ENCODE data around the gene RAB12.
"Not testable (repeated sequence)": the region's sequence is repeated elsewhere in the genome, so short reads cannot be mapped to it uniquely, and the experiment has no call there.

Gene RAB12

DNA sequence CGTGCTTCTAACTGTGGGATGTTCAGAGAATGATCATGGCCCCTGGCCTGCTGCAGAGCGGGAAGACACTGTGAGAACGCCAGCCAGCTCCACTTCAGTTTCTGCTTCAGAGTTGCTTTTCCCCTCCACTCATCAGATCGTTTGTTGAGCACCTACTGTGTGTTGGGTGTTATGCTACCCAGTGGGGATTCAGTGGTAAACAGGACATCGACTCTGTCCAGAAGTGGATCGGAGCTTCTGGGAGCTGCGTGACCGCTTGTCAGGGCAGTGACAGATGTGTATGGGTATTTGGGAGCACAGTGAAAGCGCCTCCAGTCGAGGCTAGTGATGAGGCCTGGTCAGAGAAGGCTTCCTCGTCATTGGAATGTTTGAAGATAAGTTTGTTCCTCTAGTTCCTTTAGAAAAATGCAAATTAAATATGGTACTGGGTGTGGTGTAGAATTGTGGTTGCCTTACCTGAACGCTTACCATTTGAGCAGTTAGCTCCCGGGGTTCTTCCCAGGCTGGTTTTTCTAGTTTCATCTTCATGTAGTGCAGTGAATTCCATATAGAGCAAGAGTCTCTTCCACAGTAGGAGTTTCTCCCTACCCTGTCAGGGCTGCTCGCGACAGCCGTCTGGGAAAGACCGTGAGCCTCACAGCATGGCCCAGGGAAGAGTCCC, 2.8 kb downstream of the RAB12 start:
- DNase-seq (ENCODE audit: low spot score) = no peak

DNA sequence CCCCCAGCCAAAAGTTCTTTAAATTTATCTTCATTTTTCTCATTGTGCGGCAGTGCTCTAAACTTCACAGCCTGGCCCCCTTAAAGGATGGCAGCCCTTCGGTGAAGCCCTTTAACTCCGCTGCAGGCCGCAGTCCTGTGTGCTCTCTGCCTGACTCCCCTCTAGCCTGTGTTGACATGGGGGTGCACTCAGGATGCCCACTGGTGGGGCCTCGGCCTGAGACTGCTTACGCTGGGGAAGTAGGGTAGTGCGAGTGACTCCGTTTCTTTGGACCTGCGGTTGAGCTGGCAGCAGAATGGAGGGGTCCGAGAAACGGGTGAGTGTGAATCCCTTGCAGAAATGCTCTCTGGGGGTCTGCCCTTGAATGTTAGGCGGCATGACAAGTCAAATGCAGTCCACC, 5.6 kb downstream of the RAB12 start:
- DNase-seq (ENCODE audit: low spot score) = no peak

DNA sequence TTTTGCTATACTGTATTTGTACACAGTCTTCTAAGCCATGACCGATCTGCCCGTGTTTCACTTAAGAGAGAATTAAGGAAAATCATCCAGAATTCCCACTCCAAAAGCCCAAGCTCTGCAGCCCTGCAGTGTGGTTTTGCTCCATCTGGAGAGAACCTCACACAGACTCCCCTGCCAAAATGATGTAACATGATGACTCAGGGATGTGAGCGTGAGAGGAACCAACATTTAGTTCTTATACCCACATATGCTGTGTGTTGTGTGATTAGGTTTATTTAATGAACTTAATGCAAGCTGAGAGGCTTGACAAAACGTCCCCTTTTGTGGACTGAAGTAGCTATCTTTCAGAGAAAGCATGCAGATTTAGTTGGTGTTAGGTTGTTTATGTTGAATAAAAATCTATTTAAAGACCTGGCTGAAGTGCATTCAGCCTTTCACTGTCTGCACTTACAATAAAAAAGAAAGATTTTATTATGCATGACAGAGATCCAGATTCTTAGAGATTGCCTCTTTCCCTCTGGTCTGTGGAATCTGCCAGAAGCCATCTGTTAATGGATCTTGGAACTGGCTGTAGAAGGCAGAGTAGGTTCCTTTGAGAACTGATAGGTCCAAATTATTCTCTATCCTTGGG, 6.3 kb downstream of the RAB12 start:
- DNase-seq (ENCODE audit: low spot score) = peak; percentile 78

DNA sequence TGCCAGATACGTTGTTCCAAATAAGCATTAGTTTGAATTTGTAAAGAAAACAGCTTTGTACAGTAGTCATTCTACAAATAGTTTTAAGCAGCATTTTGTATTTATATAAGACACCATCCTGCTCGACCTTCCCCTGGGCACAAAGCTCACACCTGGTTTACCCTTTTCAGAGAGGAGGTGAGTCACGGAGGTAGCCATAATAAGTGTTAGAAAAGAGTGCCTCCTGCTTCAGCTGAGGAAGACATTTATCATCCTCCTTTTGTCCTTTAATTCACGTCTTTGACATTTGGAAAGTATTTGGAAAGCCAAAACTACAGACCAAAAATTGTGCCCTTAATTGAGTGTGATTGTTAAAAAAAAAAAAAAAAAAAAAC, 6.8 kb downstream of the RAB12 start:
- no peak for DNase-seq (ENCODE audit: low spot score)

DNA sequence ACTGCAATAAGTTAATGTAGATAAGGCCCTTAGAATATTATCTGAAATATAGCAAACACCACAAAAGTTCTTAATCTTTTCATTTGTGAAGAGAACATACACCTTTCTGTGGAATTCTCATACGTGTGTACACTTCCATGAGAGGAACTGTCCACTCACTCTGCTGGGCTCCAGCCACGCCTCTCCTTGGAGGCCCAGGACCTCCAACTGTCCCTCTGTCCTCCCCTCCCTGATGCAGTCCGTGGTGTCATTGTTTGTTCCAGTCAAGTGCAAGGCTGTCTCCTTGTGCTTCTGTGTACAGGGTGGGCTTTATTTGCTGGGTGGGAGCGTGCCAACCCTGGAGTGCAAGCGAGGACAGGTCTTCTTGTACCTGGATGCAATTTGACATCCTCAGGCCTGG, 8.7 kb downstream of the RAB12 start:
- DNase-seq (ENCODE audit: low spot score) = no peak

DNA sequence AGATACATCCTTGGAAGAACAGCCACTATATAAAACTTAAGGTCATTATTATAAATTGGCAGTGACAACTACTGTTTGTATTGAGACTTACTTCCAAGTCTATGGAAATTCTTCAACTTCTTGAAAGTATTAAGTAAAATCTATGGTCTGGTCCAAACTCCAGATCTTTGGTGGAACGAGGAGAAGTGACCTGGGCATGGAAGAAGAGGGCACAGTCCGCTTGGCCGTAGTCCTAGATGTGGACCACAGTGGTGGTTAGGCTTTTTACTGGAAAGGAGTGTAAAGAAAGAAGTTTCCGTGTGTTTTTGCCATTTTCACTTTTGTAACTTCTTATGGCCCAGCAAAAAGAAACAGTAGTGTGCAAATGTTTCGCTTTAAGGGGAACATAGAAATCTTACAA, 9.8 kb downstream of the RAB12 start:
- DNase-seq (ENCODE audit: low spot score) = no peak

DNA sequence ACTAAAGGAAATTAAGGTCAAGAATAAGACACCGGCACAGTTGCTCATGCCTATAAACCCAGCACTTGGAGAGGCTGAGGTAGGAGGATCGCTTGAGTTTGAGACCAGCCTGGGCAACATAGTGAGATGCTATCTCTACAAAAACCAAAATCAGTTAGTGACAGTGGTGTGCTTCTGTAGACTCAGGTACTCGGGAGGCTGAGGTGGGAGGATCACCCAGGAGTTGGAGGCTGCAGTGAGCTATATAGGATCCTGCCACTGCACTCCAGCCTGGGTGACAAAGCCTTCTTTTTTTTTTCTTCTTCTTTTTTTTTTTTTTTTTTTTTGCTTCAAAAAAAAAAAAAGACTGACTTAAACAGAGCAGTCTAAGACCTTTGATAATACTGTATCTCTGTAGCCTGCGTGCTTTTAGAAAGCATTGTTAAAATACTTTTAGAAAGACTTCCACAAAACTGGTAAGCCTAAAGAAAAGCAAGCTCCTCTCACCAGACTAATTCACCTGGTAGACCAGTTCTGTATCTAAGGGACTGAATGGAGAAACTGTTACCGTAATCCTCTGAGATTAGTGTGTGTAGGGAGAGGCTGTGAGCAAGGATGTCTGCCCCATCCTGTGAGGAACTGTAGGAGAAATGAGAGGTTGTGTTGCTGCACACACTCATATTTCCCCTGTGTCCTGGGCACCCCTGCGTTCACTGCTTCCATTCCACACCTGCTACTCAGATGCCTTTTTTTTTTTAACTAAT, 10.8 kb downstream of the RAB12 start:
- no peak for DNase-seq (ENCODE audit: low spot score)

DNA sequence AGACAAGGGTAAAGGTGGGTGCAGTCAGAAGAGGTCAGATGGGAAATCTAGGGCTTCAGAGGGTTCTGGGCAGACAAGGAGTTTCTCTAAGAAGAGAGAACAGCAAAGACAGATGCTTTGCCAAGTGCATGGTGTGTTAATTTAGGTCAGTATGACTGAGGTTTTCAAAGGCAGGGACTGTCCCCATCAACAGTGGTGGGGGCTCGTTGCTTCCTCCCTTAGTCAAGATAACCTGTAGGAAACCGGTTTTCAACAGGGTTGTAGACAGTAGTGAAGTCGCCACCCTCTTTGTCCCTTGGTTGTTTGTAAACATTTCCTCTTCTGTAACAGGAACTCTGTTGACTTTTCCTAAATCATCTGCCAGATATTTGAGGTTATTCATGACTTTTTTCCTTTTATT, 11.6 kb downstream of the RAB12 start:
- DNase-seq (ENCODE audit: low spot score) = no peak

DNA sequence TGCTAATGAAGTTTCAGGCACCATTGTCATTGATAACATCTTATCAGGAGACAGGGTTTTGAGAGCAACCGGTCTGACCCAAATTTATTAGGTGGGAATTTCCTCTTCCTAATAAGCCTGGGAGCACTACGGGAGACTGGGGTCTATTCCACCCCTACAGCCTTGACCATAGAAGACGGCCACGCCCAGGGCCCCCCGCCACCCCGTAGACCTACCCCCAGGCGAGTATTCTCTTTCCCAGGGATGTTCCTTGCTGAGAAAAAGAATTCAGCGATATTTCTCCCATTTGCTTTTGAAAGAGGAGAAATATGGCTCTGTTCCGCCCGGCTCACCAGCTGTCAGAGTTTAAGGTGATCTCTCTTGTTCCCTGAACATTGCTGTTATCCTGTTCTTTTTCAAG, 13.4 kb downstream of the RAB12 start:
- DNase-seq (ENCODE audit: low spot score) = not testable (repeated sequence)

DNA sequence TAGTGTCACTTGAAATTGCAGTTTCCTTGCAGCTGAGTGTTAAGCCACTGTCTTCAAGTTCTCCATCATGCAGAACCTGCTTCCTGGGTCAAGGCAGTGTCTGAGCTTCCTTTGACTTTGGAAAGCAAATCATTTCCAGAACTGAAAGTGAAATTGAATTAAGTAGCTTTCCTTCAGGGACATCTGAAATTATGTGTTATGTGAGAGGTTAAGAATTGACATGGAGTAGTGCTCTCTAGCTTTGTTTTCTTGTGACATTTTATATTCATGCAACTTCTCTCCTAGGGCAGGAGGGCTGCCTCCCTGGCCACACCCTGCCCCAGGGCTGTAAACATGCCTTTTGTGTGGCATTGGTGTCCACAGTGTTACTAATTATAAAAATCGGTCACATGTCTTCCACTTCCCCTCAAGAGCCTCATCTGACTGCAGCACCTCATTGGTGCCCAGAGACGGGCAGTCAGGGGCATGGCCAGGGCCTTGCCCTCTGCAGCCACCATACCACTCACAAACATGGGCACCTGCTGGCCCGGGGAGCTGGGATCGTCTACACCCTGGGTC, 14.4 kb downstream of the RAB12 start:
- DNase-seq (ENCODE audit: low spot score) = peak; percentile 50

DNA sequence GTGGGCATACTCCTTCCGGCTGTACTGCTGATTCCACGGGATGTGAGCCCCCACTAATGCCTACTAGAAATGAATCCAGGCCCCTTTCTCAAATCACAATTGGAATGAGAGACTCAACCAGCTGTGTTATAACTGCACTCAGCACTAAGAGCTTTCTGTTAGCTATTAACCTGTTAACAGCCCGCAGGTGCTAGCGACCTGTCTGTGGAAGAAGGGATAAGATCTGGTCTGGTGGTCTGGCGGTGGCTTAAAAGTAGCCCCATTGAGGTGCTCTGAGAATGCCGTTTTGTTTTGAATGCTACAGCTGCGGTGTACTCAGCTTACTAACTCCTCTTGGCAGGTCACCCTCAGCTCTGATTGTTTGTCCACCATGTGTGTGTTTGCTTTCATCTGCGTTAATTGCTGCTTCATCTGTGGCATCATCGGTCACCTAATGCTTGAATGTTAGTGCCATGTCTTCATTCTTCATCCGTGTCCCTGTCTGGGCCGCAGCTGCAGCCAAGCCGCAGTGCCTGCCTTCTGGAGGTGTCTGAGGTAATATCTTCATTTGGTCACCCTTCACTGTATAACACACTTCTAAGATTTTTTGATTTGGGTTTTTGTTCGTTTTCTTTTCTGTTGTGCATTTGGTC, 16.3 kb downstream of the RAB12 start:
- DNase-seq (ENCODE audit: low spot score) = no peak

DNA sequence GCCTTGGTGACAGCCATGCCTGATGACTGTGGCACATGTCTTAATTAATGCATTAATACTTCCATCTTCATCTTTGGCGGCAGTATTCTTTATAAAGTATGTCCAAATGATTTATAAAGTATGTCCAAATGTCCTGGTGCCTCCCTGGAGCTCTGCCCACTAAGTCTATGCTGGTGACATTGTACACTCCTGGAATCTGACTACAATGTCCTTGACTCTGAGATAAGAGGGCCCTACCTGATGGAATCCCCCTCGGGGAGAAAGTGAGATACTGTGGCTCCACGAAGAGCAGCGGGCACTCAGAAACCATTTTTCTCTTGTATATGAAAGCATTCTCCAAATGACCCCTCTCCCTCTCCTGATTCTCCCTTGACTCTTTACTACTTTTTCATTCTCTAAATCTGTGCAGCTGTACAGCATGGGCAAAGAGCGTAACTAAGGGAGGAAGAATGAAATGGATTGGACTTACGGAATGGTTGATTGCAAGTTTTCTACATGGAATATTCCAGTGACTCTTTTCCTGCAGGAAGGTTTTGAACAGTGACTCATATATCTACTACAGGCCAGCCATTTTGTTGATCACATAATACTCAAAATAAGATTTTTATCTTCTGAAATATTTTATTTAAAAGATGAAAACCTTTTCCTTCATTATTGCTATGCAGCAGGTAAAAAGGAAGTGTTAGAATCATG, 17.3 kb downstream of the RAB12 start:
- no peak for DNase-seq (ENCODE audit: low spot score)

DNA sequence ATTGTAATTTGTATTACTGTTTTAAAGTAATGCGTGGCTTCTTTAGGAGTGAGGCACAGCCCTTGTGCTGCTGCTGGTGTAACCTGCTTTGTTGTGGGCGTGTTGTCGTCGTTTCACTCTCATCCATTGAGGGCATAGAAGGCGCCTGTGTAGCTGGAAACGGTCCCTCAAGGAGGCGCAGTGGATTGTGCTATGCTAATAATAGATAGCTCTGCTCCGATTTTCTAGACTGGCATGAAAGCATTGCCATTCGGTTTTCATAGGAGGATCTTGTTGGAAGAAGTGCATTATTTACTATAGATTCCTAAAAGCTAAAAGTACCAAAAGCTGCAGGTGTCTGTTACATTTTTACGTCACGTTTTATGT, 17.9 kb downstream of the RAB12 start:
- DNase-seq (ENCODE audit: low spot score) = no peak

DNA sequence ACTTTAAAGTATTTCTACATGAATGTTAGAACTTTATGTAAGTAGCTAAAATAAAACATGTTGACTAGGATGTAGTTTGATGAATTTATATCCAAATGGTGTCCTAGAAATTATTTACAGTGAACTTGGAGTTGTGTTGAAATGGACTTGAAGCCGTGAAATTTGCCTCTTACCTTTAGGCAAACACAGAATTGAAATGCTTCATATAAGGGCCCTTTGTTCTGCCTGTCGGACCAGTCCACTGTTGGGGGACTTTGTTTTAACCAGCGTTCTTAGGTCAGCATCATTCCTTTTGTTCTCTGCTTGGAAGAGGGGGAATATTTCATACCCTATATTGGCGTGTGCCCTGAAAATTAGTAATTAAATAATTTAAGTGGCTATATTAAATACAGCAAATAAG, 18.3 kb downstream of the RAB12 start:
- no peak for DNase-seq (ENCODE audit: low spot score)

DNA sequence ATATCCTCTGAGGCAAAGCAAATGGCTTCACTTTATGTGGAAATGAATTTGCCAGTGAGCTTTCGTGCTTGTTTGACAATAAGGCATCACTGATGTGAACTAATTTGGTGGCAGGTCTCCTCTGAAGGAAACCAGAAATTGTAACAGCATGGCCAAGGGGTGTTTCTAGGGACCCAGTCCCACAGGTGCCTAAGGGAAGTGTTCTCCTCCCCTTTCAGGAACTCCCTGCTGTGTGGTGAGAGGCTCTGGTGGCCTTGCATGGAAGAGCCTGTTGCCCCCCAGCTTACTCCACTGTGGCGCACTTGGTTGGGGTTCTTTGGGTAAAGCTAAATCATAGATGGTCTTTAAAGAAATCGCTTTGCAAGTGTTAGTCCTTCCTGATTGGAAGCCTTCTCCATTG, 20.4 kb downstream of the RAB12 start:
- DNase-seq (ENCODE audit: low spot score) = no peak

DNA sequence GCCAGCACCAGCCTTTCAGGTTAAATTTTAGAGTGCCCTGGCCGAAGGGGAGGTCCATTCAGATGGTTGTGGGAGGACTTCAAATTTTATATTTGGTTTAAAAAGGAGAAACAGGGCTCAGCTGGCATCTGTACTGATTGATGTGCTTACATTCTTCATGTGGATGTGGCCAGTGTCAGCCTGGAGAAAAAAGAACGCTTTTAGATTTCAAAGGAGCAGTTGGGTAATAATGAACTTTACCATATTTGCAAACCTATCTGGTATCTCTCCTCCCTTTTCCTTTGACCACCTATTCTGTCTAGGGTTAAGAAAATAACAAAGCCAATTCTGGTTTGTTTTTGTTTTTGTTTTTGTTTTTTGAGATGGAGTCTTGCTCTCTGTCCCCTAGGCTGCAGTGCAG, 21.3 kb downstream of the RAB12 start:
- DNase-seq (ENCODE audit: low spot score) = no peak

DNA sequence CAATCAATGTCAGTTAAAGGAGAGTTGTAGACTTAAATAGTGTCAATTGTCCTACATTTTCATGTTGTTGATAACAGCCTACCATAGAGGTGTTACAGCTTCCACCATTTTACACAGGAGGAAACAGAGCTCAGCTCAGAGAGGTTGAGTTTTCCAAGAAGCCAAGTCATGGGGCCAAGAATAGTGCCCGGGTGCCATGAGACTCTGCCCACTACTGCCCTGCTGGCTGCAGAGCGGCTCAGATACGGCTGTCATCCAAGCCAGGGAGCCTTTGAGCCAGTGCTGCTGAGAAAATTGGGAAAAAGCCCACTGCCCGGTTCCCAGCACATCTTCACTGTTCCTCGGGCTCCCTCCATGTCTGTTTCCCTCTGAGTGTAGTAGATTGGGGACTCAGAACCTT, 22.0 kb downstream of the RAB12 start:
- no peak for DNase-seq (ENCODE audit: low spot score)

DNA sequence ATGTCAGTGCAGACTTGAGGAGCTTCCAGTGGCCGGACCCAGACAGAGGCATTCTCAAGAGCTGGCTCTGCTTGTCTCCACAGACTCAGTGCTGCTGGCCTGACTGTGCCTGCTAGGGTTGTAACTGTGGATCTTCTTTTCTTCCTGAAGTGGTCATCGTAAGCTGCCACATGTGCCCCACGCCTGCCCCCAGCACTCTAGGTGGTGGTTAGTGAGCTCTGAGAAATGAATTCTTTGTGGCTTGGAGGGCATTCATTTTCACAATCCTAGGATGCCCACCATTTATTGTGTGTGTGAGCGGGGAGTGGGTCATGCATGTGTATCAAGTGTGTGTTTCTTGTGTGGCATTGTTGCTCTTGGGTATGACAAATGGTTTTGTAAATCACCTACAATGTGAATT, 23.1 kb downstream of the RAB12 start:
- no peak for DNase-seq (ENCODE audit: low spot score)

DNA sequence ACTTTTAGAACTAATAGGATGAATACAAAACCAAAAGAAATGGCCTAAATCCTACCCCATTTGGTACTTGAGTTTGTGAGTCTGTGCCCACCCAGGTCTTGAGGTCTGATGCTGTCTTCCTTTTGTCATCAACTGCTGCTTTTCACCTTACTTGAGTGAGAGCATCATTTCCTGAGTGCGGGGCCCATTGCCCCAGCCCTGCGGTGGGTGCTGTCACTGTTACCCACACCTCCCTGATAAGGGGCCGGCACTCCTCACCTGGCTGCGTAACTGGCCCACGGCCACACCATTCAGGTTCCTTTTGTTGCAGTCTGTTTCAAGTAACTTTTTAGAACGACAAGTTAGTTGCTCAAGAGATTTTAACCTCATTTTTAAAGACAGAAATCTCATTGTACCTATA, 25.3 kb downstream of the RAB12 start:
- no peak for DNase-seq (ENCODE audit: low spot score)

DNA sequence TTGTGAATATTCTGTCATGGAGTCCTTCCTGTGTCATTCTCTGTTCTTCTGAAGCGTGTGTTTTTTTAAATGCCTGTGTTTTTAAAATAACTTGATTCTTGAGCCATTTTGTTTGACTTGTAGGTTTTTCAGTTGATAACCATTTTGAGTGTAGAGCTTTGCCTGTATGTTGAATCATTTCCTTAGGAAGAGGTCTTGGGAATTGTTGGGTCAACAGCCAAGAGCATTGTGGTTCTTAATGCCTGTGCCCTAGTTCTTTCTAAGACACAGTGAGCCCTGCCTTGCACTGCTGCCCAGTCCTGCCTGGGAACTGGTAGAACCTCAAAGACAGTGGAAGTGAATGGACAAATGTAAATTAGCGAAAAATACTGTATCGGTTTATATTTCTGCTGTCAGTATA, 25.9 kb downstream of the RAB12 start:
- no peak for DNase-seq (ENCODE audit: low spot score)

DNA sequence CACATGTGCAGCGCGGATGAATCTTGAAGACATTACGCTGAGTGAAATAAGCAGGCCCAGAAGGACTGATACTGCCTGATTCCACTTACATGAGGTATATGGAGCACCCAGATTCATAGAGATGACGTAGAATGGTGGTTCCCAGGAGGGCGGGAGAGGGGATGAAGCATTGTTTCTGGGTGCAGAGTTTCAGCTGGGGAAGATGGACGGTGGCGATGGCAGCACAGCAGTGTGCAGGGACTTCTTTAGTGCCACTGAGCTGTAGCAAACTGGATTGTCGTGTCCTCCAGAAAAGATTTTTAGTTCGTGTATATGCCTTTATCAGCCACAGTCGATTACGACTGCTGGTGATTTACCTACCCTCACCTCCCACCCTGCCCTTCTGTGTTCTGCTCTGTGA, 30.5 kb downstream of the RAB12 start:
- no peak for DNase-seq (ENCODE audit: low spot score)

DNA sequence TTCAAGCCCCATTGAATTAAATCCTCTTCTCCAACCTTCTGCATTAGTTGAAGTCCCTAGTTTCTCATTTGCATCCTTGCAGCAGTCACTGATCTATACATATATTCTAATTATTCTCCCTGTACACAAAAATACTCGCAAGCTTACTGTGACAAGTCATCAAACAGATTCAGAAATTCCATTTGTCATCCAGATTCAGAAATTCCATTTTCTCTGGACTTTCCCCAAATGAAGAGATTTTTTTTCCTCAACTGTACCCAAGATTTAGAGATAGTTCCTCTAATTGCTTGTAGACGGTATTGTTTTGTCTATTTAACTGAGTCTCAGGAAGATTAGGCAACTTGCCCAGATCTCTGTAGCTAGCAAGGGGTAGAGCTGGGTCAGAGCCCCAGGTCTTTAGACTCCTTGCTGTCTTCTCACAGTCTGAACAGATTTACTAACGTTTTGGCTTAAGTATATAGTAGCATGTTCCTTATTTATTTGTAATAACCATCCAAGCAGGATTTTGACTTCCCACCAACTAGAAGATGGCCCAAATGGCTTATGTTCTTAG, 34.2 kb downstream of the RAB12 start:
- no peak for DNase-seq (ENCODE audit: low spot score)

All from Ammon's horn (tissue), 1 donor.